SK-N-SH treated with all-trans-retinoic acid at 6 μM for 48 hours (cell line): ENCODE results near the gene RNPC3.
"Not testable (repeated sequence)": the region's sequence is repeated elsewhere in the genome, so short reads cannot be mapped to it uniquely, and the experiment has no call there.

Experiments used
- ATAC-seq: fragments of 200-7000 bp; cut with Tn5 transposase; 3 replicates; pipeline ENCODE4 v1.9.1; 2020; ENCODE audit warnings: mild to moderate bottlenecking, moderate library complexity
- ARNTL ChIP-seq: fragments of 450-650 bp; formaldehyde crosslinking; IDR thresholded peaks from 2 replicates; pipeline ENCODE4 v1.5.0; 2020; ENCODE audit warnings: low read depth, mild to moderate bottlenecking, moderate library complexity, borderline replicate concordance
- BACH2 ChIP-seq: fragments of 250-450 bp; sonication (Bioruptor Pico); IDR thresholded peaks from 2 replicates; pipeline ENCODE4 v1.9.0; 2021; ENCODE audit warnings: mild to moderate bottlenecking, borderline replicate concordance
- CREB5 ChIP-seq: fragments of 250-450 bp; sonication (Bioruptor Pico); IDR thresholded peaks from 2 replicates; pipeline ENCODE4 v1.5.1; 2020; ENCODE audit warnings: low read depth, mild to moderate bottlenecking, moderate library complexity
- CSDC2 ChIP-seq: fragments of 250-450 bp; sonication (Bioruptor Pico); IDR thresholded peaks from 2 replicates; pipeline ENCODE4 v1.5.0; 2020; ENCODE audit warnings: mild to moderate bottlenecking, moderate library complexity
- GLIS3 ChIP-seq: fragments of 250-450 bp; sonication (Bioruptor Pico); IDR thresholded peaks from 2 replicates; pipeline ENCODE4 v1.5.0; 2020; ENCODE audit warnings: mild to moderate bottlenecking, moderate library complexity
- OSR1 ChIP-seq: fragments of 250-450 bp; sonication (Bioruptor Pico); IDR thresholded peaks from 2 replicates; pipeline ENCODE4 v1.8.0; 2022; ENCODE audit warnings: moderate library complexity, mild to moderate bottlenecking, inconsistent platforms
- TCF4 ChIP-seq: fragments of 250-450 bp; sonication (Bioruptor Pico); IDR thresholded peaks from 2 replicates; pipeline ENCODE4 v1.8.0; 2021; ENCODE audit warnings: mild to moderate bottlenecking, moderate library complexity, borderline replicate concordance
- TOX ChIP-seq: fragments of 250-450 bp; sonication (Bioruptor Pico); IDR thresholded peaks from 2 replicates; pipeline ENCODE4 v1.8.0; 2021; ENCODE audit warnings: mild to moderate bottlenecking, moderate library complexity, borderline replicate concordance
- ZFP30 ChIP-seq: fragments of 450-650 bp; formaldehyde crosslinking; IDR thresholded peaks from 2 replicates; pipeline ENCODE4 v1.5.0; 2022; ENCODE audit warnings: mild to moderate bottlenecking, moderate library complexity
- ZNF70 ChIP-seq: fragments of 450-650 bp; formaldehyde crosslinking; IDR thresholded peaks from 2 replicates; pipeline ENCODE4 v1.5.0; 2020; ENCODE audit warnings: mild to moderate bottlenecking, moderate library complexity
- TF ChIP-seq, protein P1 (sequence below): fragments of 250-450 bp; sonication (Bioruptor Pico); IDR thresholded peaks from 2 replicates; pipeline ENCODE4 v1.5.0; 2020; ENCODE audit warnings: mild to moderate bottlenecking, moderate library complexity
- TF ChIP-seq, protein P2 (sequence below): fragments of 250-450 bp; sonication (Bioruptor Pico); IDR thresholded peaks from 2 replicates; pipeline ENCODE4 v1.5.1; 2021; ENCODE audit warnings: mild to moderate bottlenecking, moderate library complexity
- TF ChIP-seq, protein P3 (sequence below): fragments of 250-450 bp; sonication (Bioruptor Pico); IDR thresholded peaks from 2 replicates; pipeline ENCODE4 v1.8.0; 2021; ENCODE audit warnings: low read depth, mild to moderate bottlenecking, moderate library complexity, borderline replicate concordance
- TF ChIP-seq, protein P4 (sequence below): fragments of 250-450 bp; sonication (Bioruptor Pico); IDR thresholded peaks from 2 replicates; pipeline ENCODE4 v1.8.0; 2020; ENCODE audit warnings: mild to moderate bottlenecking, moderate library complexity, borderline replicate concordance

The RNPC3 gene

DNA sequence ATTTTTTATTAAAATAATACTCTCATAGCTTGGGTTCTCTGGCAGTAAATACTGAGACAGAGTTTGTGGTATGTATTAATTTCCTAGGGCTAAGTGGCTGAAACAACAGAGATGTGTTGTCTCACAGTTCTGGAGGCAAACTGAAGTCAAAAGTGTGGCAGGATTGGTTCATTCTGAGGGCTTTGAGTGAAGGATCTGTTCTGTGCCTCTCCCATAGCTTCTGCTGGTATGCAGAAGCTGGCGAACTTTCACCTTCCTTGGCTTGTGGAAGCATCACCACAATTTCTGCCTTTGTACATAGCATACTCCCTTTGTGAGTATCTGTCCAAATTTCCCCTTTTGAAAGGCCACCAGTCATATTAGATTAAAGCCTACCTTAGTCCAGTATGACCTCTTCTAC is 21.0 kb downstream of the RNPC3 start (continued):
- TF ChIP-seq, protein P1, sequence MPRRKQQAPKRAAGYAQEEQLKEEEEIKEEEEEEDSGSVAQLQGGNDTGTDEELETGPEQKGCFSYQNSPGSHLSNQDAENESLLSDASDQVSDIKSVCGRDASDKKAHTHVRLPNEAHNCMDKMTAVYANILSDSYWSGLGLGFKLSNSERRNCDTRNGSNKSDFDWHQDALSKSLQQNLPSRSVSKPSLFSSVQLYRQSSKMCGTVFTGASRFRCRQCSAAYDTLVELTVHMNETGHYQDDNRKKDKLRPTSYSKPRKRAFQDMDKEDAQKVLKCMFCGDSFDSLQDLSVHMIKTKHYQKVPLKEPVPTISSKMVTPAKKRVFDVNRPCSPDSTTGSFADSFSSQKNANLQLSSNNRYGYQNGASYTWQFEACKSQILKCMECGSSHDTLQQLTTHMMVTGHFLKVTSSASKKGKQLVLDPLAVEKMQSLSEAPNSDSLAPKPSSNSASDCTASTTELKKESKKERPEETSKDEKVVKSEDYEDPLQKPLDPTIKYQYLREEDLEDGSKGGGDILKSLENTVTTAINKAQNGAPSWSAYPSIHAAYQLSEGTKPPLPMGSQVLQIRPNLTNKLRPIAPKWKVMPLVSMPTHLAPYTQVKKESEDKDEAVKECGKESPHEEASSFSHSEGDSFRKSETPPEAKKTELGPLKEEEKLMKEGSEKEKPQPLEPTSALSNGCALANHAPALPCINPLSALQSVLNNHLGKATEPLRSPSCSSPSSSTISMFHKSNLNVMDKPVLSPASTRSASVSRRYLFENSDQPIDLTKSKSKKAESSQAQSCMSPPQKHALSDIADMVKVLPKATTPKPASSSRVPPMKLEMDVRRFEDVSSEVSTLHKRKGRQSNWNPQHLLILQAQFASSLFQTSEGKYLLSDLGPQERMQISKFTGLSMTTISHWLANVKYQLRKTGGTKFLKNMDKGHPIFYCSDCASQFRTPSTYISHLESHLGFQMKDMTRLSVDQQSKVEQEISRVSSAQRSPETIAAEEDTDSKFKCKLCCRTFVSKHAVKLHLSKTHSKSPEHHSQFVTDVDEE (CRISPR knock-in tag): no peak

- TF ChIP-seq, protein P1 (CRISPR knock-in tag): no peak
- TF ChIP-seq OSR1 (no peak), CREB5 (CRISPR knock-in tag) (no peak), ZNF70 (CRISPR knock-in tag) (no peak), GLIS3 (CRISPR knock-in tag) (no peak)
- TF ChIP-seq, protein P2, sequence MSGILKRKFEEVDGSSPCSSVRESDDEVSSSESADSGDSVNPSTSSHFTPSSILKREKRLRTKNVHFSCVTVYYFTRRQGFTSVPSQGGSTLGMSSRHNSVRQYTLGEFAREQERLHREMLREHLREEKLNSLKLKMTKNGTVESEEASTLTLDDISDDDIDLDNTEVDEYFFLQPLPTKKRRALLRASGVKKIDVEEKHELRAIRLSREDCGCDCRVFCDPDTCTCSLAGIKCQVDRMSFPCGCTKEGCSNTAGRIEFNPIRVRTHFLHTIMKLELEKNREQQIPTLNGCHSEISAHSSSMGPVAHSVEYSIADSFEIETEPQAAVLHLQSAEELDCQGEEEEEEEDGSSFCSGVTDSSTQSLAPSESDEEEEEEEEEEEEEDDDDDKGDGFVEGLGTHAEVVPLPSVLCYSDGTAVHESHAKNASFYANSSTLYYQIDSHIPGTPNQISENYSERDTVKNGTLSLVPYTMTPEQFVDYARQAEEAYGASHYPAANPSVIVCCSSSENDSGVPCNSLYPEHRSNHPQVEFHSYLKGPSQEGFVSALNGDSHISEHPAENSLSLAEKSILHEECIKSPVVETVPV (CRISPR knock-in tag): no peak
- no peak for ATAC-seq
These were observed 22.3 kb downstream of the RNPC3 start for GRCh38 chr1:103547840-103548239.

DNA sequence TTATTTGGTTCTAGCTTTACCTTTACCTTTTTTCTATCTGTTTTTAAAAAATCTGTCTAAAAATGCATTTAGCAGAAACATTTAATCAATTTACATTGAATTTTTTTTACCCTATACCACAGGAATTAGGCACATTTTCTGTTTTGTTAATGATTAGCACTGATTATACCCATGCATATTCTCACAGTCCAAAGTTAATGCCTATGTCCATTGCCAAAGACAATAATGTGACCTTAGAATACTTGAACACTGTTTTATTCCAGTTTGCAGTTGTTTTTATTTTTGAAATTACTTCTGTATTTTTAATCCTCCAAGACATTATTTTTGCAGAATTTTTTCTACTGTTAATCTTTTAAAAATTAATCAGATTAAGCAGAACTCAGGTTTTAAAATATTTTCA is 34.9 kb downstream of the RNPC3 start:
- no peak for TF ChIP-seq ZNF70 (CRISPR knock-in tag)
- no peak for TF ChIP-seq BACH2 (CRISPR knock-in tag)
- TF ChIP-seq ARNTL: no peak
- no peak for TF ChIP-seq TOX
- TF ChIP-seq, protein P3, sequence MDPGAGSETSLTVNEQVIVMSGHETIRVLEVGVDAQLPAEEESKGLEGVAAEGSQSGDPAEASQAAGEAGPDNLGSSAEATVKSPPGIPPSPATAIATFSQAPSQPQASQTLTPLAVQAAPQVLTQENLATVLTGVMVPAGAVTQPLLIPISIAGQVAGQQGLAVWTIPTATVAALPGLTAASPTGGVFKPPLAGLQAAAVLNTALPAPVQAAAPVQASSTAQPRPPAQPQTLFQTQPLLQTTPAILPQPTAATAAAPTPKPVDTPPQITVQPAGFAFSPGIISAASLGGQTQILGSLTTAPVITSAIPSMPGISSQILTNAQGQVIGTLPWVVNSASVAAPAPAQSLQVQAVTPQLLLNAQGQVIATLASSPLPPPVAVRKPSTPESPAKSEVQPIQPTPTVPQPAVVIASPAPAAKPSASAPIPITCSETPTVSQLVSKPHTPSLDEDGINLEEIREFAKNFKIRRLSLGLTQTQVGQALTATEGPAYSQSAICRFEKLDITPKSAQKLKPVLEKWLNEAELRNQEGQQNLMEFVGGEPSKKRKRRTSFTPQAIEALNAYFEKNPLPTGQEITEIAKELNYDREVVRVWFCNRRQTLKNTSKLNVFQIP (CRISPR knock-in tag): no peak
- TF ChIP-seq, protein P2 (CRISPR knock-in tag): no peak
- no peak for TF ChIP-seq CSDC2 (CRISPR knock-in tag)
- no peak for TF ChIP-seq ZFP30 (CRISPR knock-in tag)
- no peak for ATAC-seq

DNA sequence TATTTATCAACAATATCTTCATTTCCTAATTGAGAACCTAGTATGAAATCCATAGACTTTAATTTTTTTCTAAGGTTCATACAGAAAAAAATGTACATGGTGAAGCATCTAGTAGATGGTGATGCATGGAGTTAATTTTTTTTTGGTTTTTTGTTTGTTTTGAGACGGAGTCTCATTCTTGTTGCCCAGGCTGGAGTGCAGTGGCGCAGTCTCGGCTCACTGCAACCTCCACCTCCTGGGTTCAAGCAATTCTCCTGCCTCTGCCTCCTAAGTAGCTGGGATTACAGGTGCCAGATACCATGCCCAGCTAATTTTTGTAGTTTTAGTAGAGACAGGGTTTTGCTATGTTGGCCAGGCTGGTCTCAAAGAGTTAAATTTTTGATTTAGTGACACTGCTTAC is 35.6 kb downstream of the RNPC3 start:
- ATAC-seq: not testable (repeated sequence)

- no peak for TF ChIP-seq CSDC2 (CRISPR knock-in tag)
- TF ChIP-seq TCF4 (CRISPR knock-in tag): no peak
- TF ChIP-seq ARNTL: no peak
- TF ChIP-seq, protein P4, sequence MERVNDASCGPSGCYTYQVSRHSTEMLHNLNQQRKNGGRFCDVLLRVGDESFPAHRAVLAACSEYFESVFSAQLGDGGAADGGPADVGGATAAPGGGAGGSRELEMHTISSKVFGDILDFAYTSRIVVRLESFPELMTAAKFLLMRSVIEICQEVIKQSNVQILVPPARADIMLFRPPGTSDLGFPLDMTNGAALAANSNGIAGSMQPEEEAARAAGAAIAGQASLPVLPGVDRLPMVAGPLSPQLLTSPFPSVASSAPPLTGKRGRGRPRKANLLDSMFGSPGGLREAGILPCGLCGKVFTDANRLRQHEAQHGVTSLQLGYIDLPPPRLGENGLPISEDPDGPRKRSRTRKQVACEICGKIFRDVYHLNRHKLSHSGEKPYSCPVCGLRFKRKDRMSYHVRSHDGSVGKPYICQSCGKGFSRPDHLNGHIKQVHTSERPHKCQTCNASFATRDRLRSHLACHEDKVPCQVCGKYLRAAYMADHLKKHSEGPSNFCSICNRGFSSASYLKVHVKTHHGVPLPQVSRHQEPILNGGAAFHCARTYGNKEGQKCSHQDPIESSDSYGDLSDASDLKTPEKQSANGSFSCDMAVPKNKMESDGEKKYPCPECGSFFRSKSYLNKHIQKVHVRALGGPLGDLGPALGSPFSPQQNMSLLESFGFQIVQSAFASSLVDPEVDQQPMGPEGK: no peak
- TF ChIP-seq, protein P2 (CRISPR knock-in tag): no peak
- no peak for TF ChIP-seq BACH2 (CRISPR knock-in tag)
- TF ChIP-seq, all 23 proteins: peak for 0
- no peak for ATAC-seq
These were observed 36.3 kb downstream of the RNPC3 start for GRCh38 chr1:103561643-103562395.
